ENCODE results near the gene SGPP2. TPM values are rescaled to one million over a fixed set of nuclear protein-coding genes. Genes with fewer than 3 reads are reported as not detected.
"Not testable (repeated sequence)": the region's sequence is repeated elsewhere in the genome, so short reads cannot be mapped to it uniquely, and the experiment has no call there.

SGPP2 gene
- polyA plus RNA-seq, 6 donors from 2014 or later, result 0.15 to 0.17 TPM; not detected in 4

- not testable (repeated sequence) for H3K4me1 Mint-ChIP-seq; DNase-seq; H3K36me3 Mint-ChIP-seq; H3K27ac Mint-ChIP-seq; ATAC-seq (ENCODE audit: low read depth in 2 of 2); H3K4me3 Mint-ChIP-seq
- Mint-ChIP-seq H3K27me3 (peaks cover 0 to 10% (median 0%) of the 10 kb centered on the region in 3 donors), H3K9me3 (peaks cover 3 to 41% (median 13%) of the 10 kb centered on the region in 7 donors)
Observed at GRCh38 chr2:222412334-222412733, 12.0 kb upstream of the SGPP2 start.

GRCh38 chr2:222413295-222413911 lies 10.9 kb upstream of the SGPP2 start:
- Mint-ChIP-seq H3K27me3 (peaks cover 0 to 4% (median 0%) of the 10 kb centered on the region in 3 donors), H3K4me1 (no peaks in the 10 kb centered on the region), H3K27ac (no peak overlapping the region), H3K36me3 (no peaks in the 10 kb centered on the region), H3K4me3 (no peak overlapping the region), H3K9me3 (peaks cover 3 to 37% (median 11%) of the 10 kb centered on the region in 7 donors)
- DNase-seq (no peak), ATAC-seq (ENCODE audit: low read depth in 2 of 2) (no peak)

- Mint-ChIP-seq H3K4me1 (peaks cover 8 to 10% (median 8%) of the 10 kb centered on the region in 3 donors), H3K4me3 (no peak overlapping the region), H3K27me3 (peaks cover 17 to 29% (median 24%) of the 10 kb centered on the region in 3 donors), H3K9me3 (peaks cover 0 to 30% (median 2%) of the 10 kb centered on the region in 7 donors), H3K27ac (no peak overlapping the region), H3K36me3 (peaks cover 0 to 10% of the 10 kb centered on the region in 2 donors)
- ATAC-seq (ENCODE audit: low read depth in 2 of 2) (no peak), DNase-seq (no peak)
Observed at GRCh38 chr2:222418739-222419138, 5.6 kb upstream of the SGPP2 start.

- H3K27me3 Mint-ChIP-seq, result peaks cover 22 to 41% (median 33%) of the 10 kb centered on the region in 3 donors
- H3K4me1 Mint-ChIP-seq, result peaks cover 16 to 18% (median 17%) of the 10 kb centered on the region in 3 donors
- H3K27ac Mint-ChIP-seq, result no peak overlapping the region
- H3K4me3 Mint-ChIP-seq, result no peak overlapping the region
- peaks cover 0 to 13% of the 10 kb centered on the region in 2 donors for H3K36me3 Mint-ChIP-seq
- DNase-seq (no peak), ATAC-seq (ENCODE audit: low read depth in 2 of 2) (no peak)
- peaks cover 0 to 19% (median 3%) of the 10 kb centered on the region in 7 donors for H3K9me3 Mint-ChIP-seq
Observed at GRCh38 chr2:222420508-222420907, 3.8 kb upstream of the SGPP2 start.

- DNase-seq (no peak), ATAC-seq (ENCODE audit: low read depth in 2 of 2) (no peak)
- Mint-ChIP-seq H3K4me1 (peaks cover 16 to 20% (median 18%) of the 10 kb centered on the region in 3 donors), H3K36me3 (peaks cover 0 to 13% of the 10 kb centered on the region in 2 donors), H3K4me3 (no peak overlapping the region), H3K9me3 (peaks cover 0 to 8% (median 0%) of the 10 kb centered on the region in 7 donors), H3K27ac (no peak overlapping the region), H3K27me3 (peaks cover 29 to 51% (median 42%) of the 10 kb centered on the region in 3 donors)
Observed at GRCh38 chr2:222421626-222422025, 2.7 kb upstream of the SGPP2 start.

- ATAC-seq (ENCODE audit: low read depth in 2 of 2) (no peak), DNase-seq (no peak)
- H3K4me3 Mint-ChIP-seq, result peak overlapping the region in 4 of 8 donors; percentile 64 to 86 (median 84)
- no peak overlapping the region for H3K27ac Mint-ChIP-seq
- peaks cover 16 to 20% (median 18%) of the 10 kb centered on the region in 3 donors for H3K4me1 Mint-ChIP-seq
- peaks cover 0 to 7% (median 0%) of the 10 kb centered on the region in 7 donors for H3K9me3 Mint-ChIP-seq
- H3K36me3 Mint-ChIP-seq, result peaks cover 0 to 13% of the 10 kb centered on the region in 2 donors
- peaks cover 39 to 64% (median 53%) of the 10 kb centered on the region in 3 donors for H3K27me3 Mint-ChIP-seq
Observed at GRCh38 chr2:222423186-222423585, 1.2 kb upstream of the SGPP2 start.

GRCh38 chr2:222423632-222424275 lies 589 bp upstream of the SGPP2 start:
- Mint-ChIP-seq H3K4me3 (peak overlapping the region in 7 of 8 donors; percentile 47 to 86 (median 80)), H3K27me3 (peaks cover 39 to 64% (median 53%) of the 10 kb centered on the region in 3 donors), H3K27ac (peak overlapping the region in 4 of 6 donors; percentile 1 to 86 (median 66)), H3K9me3 (peaks cover 0 to 7% (median 0%) of the 10 kb centered on the region in 7 donors), H3K36me3 (peaks cover 0 to 13% of the 10 kb centered on the region in 2 donors), H3K4me1 (peaks cover 16 to 20% (median 18%) of the 10 kb centered on the region in 3 donors)
- ATAC-seq (ENCODE audit: low read depth in 2 of 2), result peak; percentile 40 to 44
- DNase-seq, result no peak

GRCh38 chr2:222424729-222425671 lies 657 bp downstream of the SGPP2 start:
- Mint-ChIP-seq H3K9me3 (peaks cover 0 to 9% (median 3%) of the 10 kb centered on the region in 7 donors), H3K4me1 (peaks cover 16 to 20% (median 18%) of the 10 kb centered on the region in 3 donors), H3K4me3 (peak overlapping the region in 7 of 8 donors; percentile 23 to 87 (median 73)), H3K27ac (peak overlapping the region in 2 of 6 donors; percentile 60 to 80), H3K36me3 (peaks cover 0 to 13% of the 10 kb centered on the region in 2 donors), H3K27me3 (peaks cover 39 to 64% (median 64%) of the 10 kb centered on the region in 3 donors)
- DNase-seq (no peak), ATAC-seq (ENCODE audit: low read depth in 2 of 2) (peak; percentile 25 to 31)

GRCh38 chr2:222427646-222428301 lies 3.4 kb downstream of the SGPP2 start:
- Mint-ChIP-seq H3K27ac (no peak overlapping the region), H3K4me1 (peaks cover 16 to 21% (median 18%) of the 10 kb centered on the region in 3 donors), H3K36me3 (peaks cover 0 to 13% of the 10 kb centered on the region in 2 donors), H3K9me3 (peaks cover 0 to 11% (median 0%) of the 10 kb centered on the region in 7 donors), H3K4me3 (no peak overlapping the region), H3K27me3 (peaks cover 32 to 51% (median 48%) of the 10 kb centered on the region in 3 donors)
- DNase-seq (no peak), ATAC-seq (ENCODE audit: low read depth in 2 of 2) (no peak)

GRCh38 chr2:222430071-222430470 lies 5.7 kb downstream of the SGPP2 start:
- H3K27me3 Mint-ChIP-seq, result peaks cover 17 to 37% (median 33%) of the 10 kb centered on the region in 3 donors
- H3K36me3 Mint-ChIP-seq, result no peaks in the 10 kb centered on the region
- H3K9me3 Mint-ChIP-seq, result peaks cover 0 to 12% (median 0%) of the 10 kb centered on the region in 7 donors
- no peak for ATAC-seq (ENCODE audit: low read depth in 2 of 2)
- DNase-seq, result no peak
- no peak overlapping the region for H3K4me3 Mint-ChIP-seq
- no peak overlapping the region for H3K27ac Mint-ChIP-seq
- peaks cover 2 to 16% (median 3%) of the 10 kb centered on the region in 3 donors for H3K4me1 Mint-ChIP-seq

- peaks cover 0 to 9% (median 0%) of the 10 kb centered on the region in 7 donors for H3K9me3 Mint-ChIP-seq
Observed at GRCh38 chr2:222430681-222431080, 6.3 kb downstream of the SGPP2 start.

GRCh38 chr2:222431869-222432268 lies 7.5 kb downstream of the SGPP2 start:
- Mint-ChIP-seq H3K36me3 (no peaks in the 10 kb centered on the region), H3K4me1 (peaks cover 0 to 10% (median 0%) of the 10 kb centered on the region in 3 donors), H3K9me3 (peaks cover 0 to 7% (median 0%) of the 10 kb centered on the region in 7 donors), H3K27ac (no peak overlapping the region), H3K27me3 (peaks cover 8 to 25% (median 16%) of the 10 kb centered on the region in 3 donors), H3K4me3 (no peak overlapping the region)
- no peak for ATAC-seq (ENCODE audit: low read depth in 2 of 2)
- DNase-seq, result no peak

More at GRCh38 chr2:222430681-222431080, 6.3 kb downstream of the SGPP2 start:
- Mint-ChIP-seq H3K36me3 (no peaks in the 10 kb centered on the region), H3K4me1 (peaks cover 0 to 13% (median 0%) of the 10 kb centered on the region in 3 donors), H3K4me3 (no peak overlapping the region), H3K27ac (no peak overlapping the region), H3K27me3 (peaks cover 17 to 30% (median 27%) of the 10 kb centered on the region in 3 donors)
- DNase-seq (no peak), ATAC-seq (ENCODE audit: low read depth in 2 of 2) (no peak)
